CD8-positive, alpha-beta memory T cell (primary cell): ENCODE results near the gene DGCR6. TPM values are rescaled to one million over a fixed set of nuclear protein-coding genes. Genes with fewer than 3 reads are reported as not detected.
"Not testable (repeated sequence)": the region's sequence is repeated elsewhere in the genome, so short reads cannot be mapped to it uniquely, and the experiment has no call there.

Experiments used
- CTCF ChIA-PET: fragments of 350-600 bp; sonication (Branson Sonifier 250); formaldehyde crosslinking; loops from one replicate; lab custom pipeline; 2021; ENCODE audit warnings: antibody characterized with exemption; lab: Charles Lee
- POLR2A ChIA-PET: fragments of 350-600 bp; sonication (Branson Sonifier 250); formaldehyde crosslinking; loops from one replicate; lab custom pipeline; 2021; ENCODE audit warnings: antibody characterized with exemption; lab: Charles Lee
- DNase-seq, 5 donors: peaks; one replicate each; pipeline versions ENCODE4 v3.0.0 to v3.0.0-alpha.2; 2020 to 2022; ENCODE audit warnings: mixed read lengths in 1 of 5
- H3K27ac ChIP-seq: one replicate; pipeline ENCODE4 v1.7.0; 2013; ENCODE audit warnings: low read depth, mild to moderate bottlenecking, low read length, moderate library complexity
- H3K27me3 ChIP-seq: 2 replicates; pipeline ENCODE4 v1.7.0; 2013; ENCODE audit warnings: low read length, mild to moderate bottlenecking; ENCODE audit not compliant: insufficient read depth, poor library complexity, severe bottlenecking
- H3K36me3 ChIP-seq: 2 replicates; pipeline ENCODE4 v1.7.0; 2013; ENCODE audit warnings: mild to moderate bottlenecking, low read length, moderate library complexity; ENCODE audit not compliant: insufficient read depth
- H3K4me1 ChIP-seq: 2 replicates; pipeline ENCODE4 v1.7.0; 2013; ENCODE audit warnings: mild to moderate bottlenecking, low read length, moderate library complexity; ENCODE audit not compliant: insufficient read depth
- H3K4me3 ChIP-seq: 2 replicates; pipeline ENCODE4 v1.7.0; 2013; ENCODE audit warnings: mild to moderate bottlenecking, low read length
- H3K9me3 ChIP-seq: 2 replicates; pipeline ENCODE4 v1.7.0; 2013; ENCODE audit warnings: mild to moderate bottlenecking, low read length
- H3K27ac Mint-ChIP-seq, 8 donors: one replicate each; pipeline ENCODE4 v1.8.0; 2020 to 2021; ENCODE audit warnings: mixed read lengths in 8 of 8, mild to moderate bottlenecking in 6 of 8, inconsistent platforms in 3 of 8, moderate library complexity in 3 of 8
- H3K27me3 Mint-ChIP-seq, 2 donors: one replicate each; pipeline ENCODE4 v1.8.0; 2020 to 2021; ENCODE audit warnings: mixed read lengths in 2 of 2, mild to moderate bottlenecking in 1 of 2, moderate library complexity in 1 of 2
- H3K36me3 Mint-ChIP-seq, 3 donors: one replicate each; pipeline ENCODE4 v1.8.0; 2020 to 2021; ENCODE audit warnings: mixed read lengths in 3 of 3, inconsistent platforms in 1 of 3, mild to moderate bottlenecking in 1 of 3
- H3K4me1 Mint-ChIP-seq, 3 donors: one replicate each; pipeline ENCODE4 v1.8.0; 2020 to 2021; ENCODE audit warnings: mixed read lengths in 3 of 3, inconsistent platforms in 1 of 3, mild to moderate bottlenecking in 1 of 3
- H3K4me3 Mint-ChIP-seq, 7 donors: one replicate each; pipeline ENCODE4 v1.8.0; 2020 to 2021; ENCODE audit warnings: mixed read lengths in 7 of 7, mild to moderate bottlenecking in 6 of 7, moderate library complexity in 4 of 7, inconsistent platforms in 2 of 7
- H3K9me3 Mint-ChIP-seq, 5 donors: one replicate each; pipeline ENCODE4 v1.8.0; 2020 to 2022; ENCODE audit warnings: mixed read lengths in 5 of 5, mild to moderate bottlenecking in 3 of 5, moderate library complexity in 2 of 5, inconsistent platforms in 1 of 5
- polyA plus RNA-seq: library from polyadenylated mRNA; unstranded; fragments of 300-500 nt; fragmentation: Illumina TruSeq; gene quantifications from one replicate; pipeline ENCODE4 v1.2.3, GENCODE V29; 2021
- total RNA-seq, 2 experiments: library from RNA; stranded (reverse); gene quantifications; one replicate each; pipeline ENCODE4 v1.2.3, GENCODE V29; 2021

Gene DGCR6
- total and polyA plus RNA-seq, 3 experiments from 2014 or later: 1.2 to 1.5 (median 1.4) TPM

DNA sequence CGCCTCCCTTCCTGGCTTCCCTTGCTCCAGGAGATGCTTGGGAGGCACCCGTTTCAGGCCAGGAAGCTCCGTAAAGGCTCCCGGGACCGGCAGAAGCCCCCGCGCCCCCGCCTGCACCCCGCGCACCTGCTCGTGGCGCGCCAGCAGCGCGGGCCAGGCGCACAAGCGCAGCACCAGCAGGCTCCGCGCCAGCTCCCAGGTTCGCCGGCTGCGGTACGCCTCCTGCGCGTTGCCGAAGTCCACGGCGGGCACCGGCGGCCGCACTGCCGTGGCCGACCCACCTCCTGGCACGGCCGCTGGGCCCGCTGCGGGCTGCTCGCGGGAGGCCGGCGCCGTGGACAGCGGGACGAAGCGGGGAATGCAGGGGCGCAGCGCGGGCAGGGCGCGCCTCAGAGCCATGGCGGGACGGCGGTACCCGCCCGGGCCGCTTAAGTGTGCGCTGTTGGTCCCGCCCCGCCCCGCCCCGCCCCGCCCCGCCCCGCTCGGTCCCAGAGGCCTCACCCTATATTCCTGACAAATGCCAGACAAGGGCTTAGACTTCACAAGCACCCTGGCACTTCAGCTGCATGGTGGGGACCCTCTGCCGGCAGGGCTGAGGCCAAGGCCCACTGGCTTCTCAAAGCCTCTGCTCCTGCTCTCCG lies 29.9 kb downstream of the DGCR6 start, which contains the start of gene PRODH:
Gene PRODH, minus strand, starts transcription at position 405 of the 641 bp plus-strand sequence. Its CDS starts 6 bp downstream, at position 399.
- no peaks in the 10 kb centered on the region for H3K4me1 Mint-ChIP-seq
- Histone ChIP-seq H3K36me3 (no peaks in the 10 kb centered on the region), H3K9me3 (no peaks in the 10 kb centered on the region), H3K4me3 (no peak within 1 kb of the TSS), H3K27ac (no peak within 1 kb of the TSS), H3K27me3 (no peaks in the 10 kb centered on the region), H3K4me1 (no peaks in the 10 kb centered on the region)
- DNase-seq: no peak
- no peak within 1 kb of the TSS for H3K4me3 Mint-ChIP-seq
- H3K27ac Mint-ChIP-seq: no peak within 1 kb of the TSS
- no peaks in the 10 kb centered on the region for H3K9me3 Mint-ChIP-seq
- H3K36me3 Mint-ChIP-seq: no peaks in the 10 kb centered on the region
- POLR2A ChIA-PET: no interaction called here
- CTCF ChIA-PET: no interaction called here
- H3K27me3 Mint-ChIP-seq: no peaks in the 10 kb centered on the region

DNA sequence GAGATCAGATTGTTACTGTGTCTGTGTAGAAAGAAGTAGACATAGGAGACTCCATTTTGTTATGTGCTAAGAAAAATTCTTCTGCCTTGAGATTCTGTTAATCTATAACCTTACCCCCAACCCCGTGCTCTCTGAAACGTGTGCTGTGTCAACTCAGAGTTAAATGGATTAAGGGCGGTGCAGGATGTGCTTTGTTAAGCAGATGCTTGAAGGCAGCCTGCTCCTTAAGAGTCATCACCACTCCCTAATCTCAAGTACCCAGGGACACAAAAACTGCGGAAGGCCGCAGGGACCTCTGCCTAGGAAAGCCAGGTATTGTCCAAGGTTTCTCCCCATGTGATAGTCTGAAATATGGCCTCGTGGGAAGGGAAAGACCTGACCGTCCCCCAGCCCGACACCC lies 32.6 kb downstream of the DGCR6 start:
- H3K4me3 ChIP-seq, H3K36me3 Mint-ChIP-seq, H3K27ac Mint-ChIP-seq, POLR2A ChIA-PET, H3K36me3 ChIP-seq, H3K27me3 ChIP-seq, H3K9me3 Mint-ChIP-seq, CTCF ChIA-PET, H3K4me1 Mint-ChIP-seq, H3K27ac ChIP-seq, DNase-seq, H3K9me3 ChIP-seq, H3K4me3 Mint-ChIP-seq, H3K4me1 ChIP-seq, H3K27me3 Mint-ChIP-seq: not testable (repeated sequence)

DNA sequence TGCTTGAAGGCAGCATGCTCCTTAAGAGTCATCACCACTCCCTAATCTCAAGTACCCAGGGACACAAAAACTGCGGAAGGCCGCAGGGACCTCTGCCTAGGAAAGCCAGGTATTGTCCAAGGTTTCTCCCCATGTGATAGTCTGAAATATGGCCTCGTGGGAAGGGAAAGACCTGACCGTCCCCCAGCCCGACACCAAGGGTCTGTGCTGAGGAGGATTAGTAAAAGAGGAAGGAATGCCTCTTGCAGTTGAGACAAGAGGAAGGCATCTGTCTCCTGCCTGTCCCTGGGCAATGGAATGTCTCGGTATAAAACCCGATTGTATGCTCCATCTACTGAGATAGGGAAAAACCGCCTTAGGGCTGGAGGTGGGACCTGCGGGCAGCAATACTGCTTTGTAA lies 41.0 kb downstream of the DGCR6 start:
- POLR2A ChIA-PET, H3K4me1 Mint-ChIP-seq, H3K4me3 Mint-ChIP-seq, CTCF ChIA-PET, DNase-seq, H3K9me3 Mint-ChIP-seq, H3K4me1 ChIP-seq, H3K36me3 Mint-ChIP-seq, H3K4me3 ChIP-seq, H3K36me3 ChIP-seq, H3K27me3 ChIP-seq, H3K27ac ChIP-seq, H3K27ac Mint-ChIP-seq, H3K9me3 ChIP-seq: not testable (repeated sequence)
- peaks cover 6 to 29% of the 10 kb centered on the region in 2 donors for H3K27me3 Mint-ChIP-seq

- H3K9me3 Mint-ChIP-seq: no peaks in the 10 kb centered on the region
- ChIA-PET CTCF (no interaction called here), POLR2A (no interaction called here)
- Histone ChIP-seq H3K27me3 (no peaks in the 10 kb centered on the region), H3K36me3 (no peaks in the 10 kb centered on the region), H3K4me1 (no peaks in the 10 kb centered on the region), H3K4me3 (no peak overlapping the region), H3K9me3 (no peaks in the 10 kb centered on the region), H3K27ac (no peak overlapping the region)
- peaks cover 6 to 29% of the 10 kb centered on the region in 2 donors for H3K27me3 Mint-ChIP-seq
- peak overlapping the region in 1 of 8 donors; percentile 91 for H3K27ac Mint-ChIP-seq
- no peaks in the 10 kb centered on the region for H3K4me1 Mint-ChIP-seq
- no peak for DNase-seq
- no peaks in the 10 kb centered on the region for H3K36me3 Mint-ChIP-seq
- H3K4me3 Mint-ChIP-seq: no peak overlapping the region
Measured at GRCh38 chr22:18947905-18948304, 41.8 kb downstream of the DGCR6 start.

DNA sequence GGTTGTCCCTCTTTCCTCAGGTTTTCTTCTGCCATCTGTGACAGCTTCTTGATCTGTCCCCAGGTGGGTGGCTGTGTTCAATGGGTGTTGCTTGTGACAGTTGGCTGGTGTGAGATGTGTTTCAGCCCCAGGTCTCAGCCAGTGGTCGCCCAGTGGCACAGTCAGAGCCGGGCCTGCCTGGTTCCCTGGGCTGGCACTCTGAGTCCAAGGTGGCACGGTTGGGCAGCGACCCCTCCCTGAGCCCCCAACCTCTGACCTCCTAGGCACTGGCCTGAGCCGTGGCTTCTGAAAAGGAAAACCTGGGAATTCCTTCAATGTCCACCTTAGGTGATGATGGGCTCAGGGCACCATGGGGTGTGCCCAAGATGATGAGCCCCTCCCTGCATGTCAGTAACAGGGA lies 44.0 kb downstream of the DGCR6 start:
- Mint-ChIP-seq H3K36me3 (no peaks in the 10 kb centered on the region), H3K27me3 (peaks cover 6 to 29% of the 10 kb centered on the region in 2 donors), H3K4me1 (no peaks in the 10 kb centered on the region), H3K9me3 (no peaks in the 10 kb centered on the region), H3K4me3 (no peak overlapping the region), H3K27ac (no peak overlapping the region)
- no peaks in the 10 kb centered on the region for H3K36me3 ChIP-seq
- ChIA-PET CTCF (no interaction called here), POLR2A (no interaction called here)
- H3K4me3 ChIP-seq: no peak overlapping the region
- no peak overlapping the region for H3K27ac ChIP-seq
- no peak for DNase-seq
- no peaks in the 10 kb centered on the region for H3K4me1 ChIP-seq
- no peaks in the 10 kb centered on the region for H3K9me3 ChIP-seq
- H3K27me3 ChIP-seq: no peaks in the 10 kb centered on the region

- H3K9me3 Mint-ChIP-seq: no peaks in the 10 kb centered on the region
- no peaks in the 10 kb centered on the region for H3K36me3 ChIP-seq
- H3K27ac ChIP-seq: no peak overlapping the region
- no peaks in the 10 kb centered on the region for H3K9me3 ChIP-seq
- H3K4me1 ChIP-seq: no peaks in the 10 kb centered on the region
- DNase-seq: no peak
- no peak overlapping the region for H3K4me3 Mint-ChIP-seq
- no peaks in the 10 kb centered on the region for H3K36me3 Mint-ChIP-seq
- no peaks in the 10 kb centered on the region for H3K27me3 ChIP-seq
- H3K4me3 ChIP-seq: no peak overlapping the region
- POLR2A ChIA-PET: no interaction called here
- peaks cover 6 to 33% of the 10 kb centered on the region in 2 donors for H3K27me3 Mint-ChIP-seq
- CTCF ChIA-PET: interaction anchor here (0.7 kb wide), 1 partner anchor 47 kb away, joined by 3 read pairs; no protein-coding TSS in a partner anchor
- H3K27ac Mint-ChIP-seq: no peak overlapping the region
- H3K4me1 Mint-ChIP-seq: no peaks in the 10 kb centered on the region
Measured at GRCh38 chr22:18952022-18952421, 45.9 kb downstream of the DGCR6 start.

DNA sequence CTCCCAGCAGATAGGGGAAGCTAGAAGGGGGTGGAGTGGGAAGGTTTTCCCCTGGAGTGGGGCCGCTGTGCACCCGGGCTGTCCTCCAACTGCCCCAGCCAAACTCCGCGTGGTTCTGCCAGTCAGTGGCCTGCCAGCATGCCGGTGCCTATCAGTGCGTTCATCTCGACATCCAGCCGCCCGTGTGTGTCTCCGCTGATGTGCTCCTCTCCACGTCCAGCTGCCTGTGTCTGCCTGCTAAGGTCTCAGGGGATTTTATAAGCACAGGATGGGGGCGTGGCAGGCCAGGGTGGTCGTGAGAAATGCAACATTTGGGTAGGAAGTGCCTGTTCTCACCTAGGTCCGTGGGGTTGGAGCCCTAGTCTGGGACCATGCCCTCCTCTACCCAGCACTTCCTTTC lies 47.0 kb downstream of the DGCR6 start:
- H3K27ac ChIP-seq, H3K4me1 Mint-ChIP-seq, H3K27ac Mint-ChIP-seq, H3K9me3 ChIP-seq, H3K9me3 Mint-ChIP-seq, H3K36me3 ChIP-seq, H3K27me3 ChIP-seq, H3K4me3 Mint-ChIP-seq, H3K36me3 Mint-ChIP-seq, DNase-seq, H3K4me1 ChIP-seq, POLR2A ChIA-PET, H3K4me3 ChIP-seq: not testable (repeated sequence)
- H3K27me3 Mint-ChIP-seq: peaks cover 3 to 27% of the 10 kb centered on the region in 2 donors
- CTCF ChIA-PET: interaction anchor here (1.1 kb wide), 1 partner anchor 677 kb away, joined by 5 read pairs; no protein-coding TSS in a partner anchor

GRCh38 chr22:18954303-18954989 lies 48.3 kb downstream of the DGCR6 start:
- H3K27ac Mint-ChIP-seq, H3K4me3 Mint-ChIP-seq, H3K9me3 Mint-ChIP-seq, H3K36me3 ChIP-seq, H3K27me3 ChIP-seq, H3K4me1 Mint-ChIP-seq, H3K36me3 Mint-ChIP-seq, H3K9me3 ChIP-seq, H3K27ac ChIP-seq, H3K4me3 ChIP-seq, H3K4me1 ChIP-seq, POLR2A ChIA-PET: not testable (repeated sequence)
- CTCF ChIA-PET: interaction anchor here (1.1 kb wide), 1 partner anchor 675 kb away, joined by 5 read pairs; no protein-coding TSS in a partner anchor
- H3K27me3 Mint-ChIP-seq: peaks cover 1 to 23% of the 10 kb centered on the region in 2 donors
- peak; percentile 29 to 60 (median 36) for DNase-seq
